HPDE6-E6E7 (cell line): ENCODE measurements around the gene PSME1.

Experiments used
- DNase-seq: peaks from one replicate; pipeline ENCODE4 v3.0.0; 2011; ENCODE audit warnings: missing footprints; ENCODE audit errors: extremely low spot score

PSME1 gene

DNA sequence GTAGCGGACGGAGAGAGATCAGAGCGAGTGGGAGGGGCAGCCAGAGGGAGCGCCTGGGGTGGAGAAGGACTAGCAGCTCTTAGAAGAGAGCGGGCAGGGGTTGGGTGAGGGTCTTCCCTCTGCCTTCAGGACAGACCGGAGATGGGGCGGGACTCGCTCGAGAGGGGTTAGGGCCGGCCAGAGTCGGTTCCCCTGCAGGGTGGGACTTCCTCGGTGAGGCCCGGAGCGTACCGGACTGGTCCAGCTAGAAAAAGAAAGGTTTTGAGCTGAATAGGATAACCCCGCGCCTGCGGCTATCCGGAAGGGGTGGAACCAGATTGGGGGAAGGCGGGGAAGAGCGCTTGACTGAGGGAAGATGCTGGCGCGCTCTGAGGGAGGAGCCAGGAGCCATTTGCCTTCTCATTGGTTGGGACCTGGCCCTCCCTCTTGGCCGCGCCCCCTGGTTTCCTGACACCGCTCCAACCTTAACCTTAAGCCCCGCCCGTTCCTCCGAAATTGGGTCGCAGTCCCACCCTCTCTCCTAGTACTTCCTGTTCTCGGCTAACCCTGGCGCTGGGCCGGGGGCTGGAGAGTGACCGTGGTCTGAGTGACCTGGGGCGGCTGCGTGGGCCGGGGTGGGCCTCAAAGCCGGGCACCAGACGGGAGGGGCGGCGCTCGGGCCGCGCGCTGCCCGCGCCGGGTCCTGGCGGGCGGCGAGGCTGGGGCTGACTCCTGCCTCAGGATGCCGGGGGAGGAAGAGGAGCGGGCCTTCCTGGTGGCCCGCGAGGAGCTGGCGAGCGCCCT is 11.2 kb downstream of the PSME1 start, which contains the start of gene RNF31:
TSS of gene RNF31 (plus strand) at position 521 of the 783 bp plus-strand sequence. CDS start at position 722, 201 bp downstream.
- peak; percentile 94 for DNase-seq

DNA sequence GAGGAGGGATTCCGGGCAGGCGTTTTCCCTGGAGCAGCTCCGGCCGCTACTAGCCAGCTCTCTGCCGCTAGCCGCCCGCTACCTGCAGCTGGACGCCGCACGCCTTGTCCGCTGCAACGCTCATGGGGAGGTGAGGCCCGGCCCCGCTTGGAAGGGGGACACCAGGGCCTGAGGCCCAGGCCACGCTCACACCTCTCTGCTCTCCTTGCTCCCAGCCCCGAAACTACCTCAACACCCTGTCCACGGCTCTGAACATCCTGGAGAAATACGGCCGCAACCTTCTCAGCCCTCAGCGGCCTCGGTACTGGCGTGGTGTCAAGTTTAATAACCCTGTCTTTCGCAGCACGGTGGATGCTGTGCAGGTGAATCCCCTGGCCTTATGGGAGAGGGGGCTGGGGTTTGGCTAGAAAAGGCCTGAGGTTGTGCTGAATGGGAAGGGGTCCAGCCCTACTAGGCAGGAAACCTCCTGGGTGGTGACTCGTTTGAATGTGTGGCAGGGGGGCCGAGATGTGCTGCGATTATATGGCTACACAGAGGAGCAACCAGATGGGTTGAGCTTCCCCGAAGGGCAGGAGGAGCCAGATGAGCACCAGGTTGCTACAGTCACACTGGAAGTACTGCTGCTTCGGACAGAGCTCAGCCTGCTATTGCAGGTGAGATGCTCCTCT is 11.9 kb downstream of the PSME1 start:
- DNase-seq: no peak

DNA sequence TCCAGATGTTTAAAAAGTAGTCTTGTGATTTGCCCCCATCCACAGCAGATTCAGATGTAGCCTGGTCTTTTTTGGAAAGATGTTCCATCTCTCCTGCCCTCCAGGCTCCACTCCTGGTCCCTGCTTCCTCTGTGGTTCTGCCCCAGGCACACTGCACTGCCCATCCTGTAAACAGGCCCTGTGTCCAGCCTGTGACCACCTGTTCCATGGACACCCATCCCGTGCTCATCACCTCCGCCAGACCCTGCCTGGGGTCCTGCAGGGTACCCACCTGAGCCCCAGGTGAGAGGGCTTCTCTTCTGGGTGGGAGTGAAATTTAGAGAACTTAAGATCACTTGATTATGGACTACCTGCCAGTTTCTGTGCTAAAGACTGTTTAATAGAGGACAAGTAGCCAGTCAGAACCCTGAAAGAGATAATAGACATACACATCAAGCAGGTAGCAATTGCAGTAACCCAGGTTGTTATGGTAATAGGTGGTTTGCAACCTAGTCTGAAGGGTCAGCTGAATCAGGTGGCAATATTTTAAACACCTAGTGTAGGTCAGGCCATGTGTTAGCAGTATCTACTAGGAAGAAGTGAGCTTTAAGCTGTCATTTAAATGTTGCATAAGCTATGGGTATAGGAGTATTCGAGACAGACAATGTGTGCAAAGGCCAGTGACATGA is 13.4 kb downstream of the PSME1 start:
- DNase-seq: no peak

DNA sequence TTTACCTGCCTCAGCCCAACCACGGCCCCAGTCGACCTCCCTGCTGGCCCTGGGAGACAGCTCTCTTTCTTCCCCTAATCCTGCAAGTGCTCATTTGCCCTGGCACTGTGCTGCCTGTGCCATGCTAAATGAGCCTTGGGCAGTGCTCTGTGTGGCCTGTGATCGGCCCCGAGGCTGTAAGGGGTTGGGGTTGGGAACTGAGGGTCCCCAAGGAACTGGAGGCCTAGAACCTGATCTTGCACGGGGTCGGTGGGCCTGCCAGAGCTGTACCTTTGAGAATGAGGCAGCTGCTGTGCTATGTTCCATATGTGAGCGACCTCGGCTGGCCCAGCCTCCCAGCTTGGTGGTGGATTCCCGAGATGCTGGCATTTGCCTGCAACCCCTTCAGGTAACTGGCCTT is 14.1 kb downstream of the PSME1 start:
- DNase-seq: no peak

DNA sequence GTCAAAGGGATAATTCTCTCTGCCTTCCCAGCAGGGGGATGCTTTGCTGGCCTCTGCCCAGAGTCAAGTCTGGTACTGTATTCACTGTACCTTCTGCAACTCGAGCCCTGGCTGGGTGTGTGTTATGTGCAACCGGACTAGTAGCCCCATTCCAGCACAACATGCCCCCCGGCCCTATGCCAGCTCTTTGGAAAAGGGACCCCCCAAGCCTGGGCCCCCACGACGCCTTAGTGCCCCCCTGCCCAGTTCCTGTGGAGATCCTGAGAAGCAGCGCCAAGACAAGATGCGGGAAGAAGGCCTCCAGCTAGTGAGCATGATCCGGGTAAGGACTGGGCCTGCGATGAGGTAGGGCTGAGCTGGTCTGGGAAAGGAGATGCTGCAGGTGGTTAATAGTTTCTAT is 14.6 kb downstream of the PSME1 start:
- no peak for DNase-seq

DNA sequence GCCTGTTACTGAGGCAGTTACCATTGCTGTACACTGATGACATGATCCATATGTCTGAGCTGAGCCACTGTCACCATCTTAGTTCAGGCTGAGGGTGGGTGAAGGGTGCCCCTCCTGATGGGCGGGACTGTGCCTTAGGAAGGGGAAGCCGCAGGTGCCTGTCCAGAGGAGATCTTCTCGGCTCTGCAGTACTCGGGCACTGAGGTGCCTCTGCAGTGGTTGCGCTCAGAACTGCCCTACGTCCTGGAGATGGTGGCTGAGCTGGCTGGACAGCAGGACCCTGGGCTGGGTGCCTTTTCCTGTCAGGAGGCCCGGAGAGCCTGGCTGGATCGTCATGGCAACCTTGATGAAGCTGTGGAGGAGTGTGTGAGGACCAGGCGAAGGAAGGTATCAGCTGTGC is 15.0 kb downstream of the PSME1 start:
- no peak for DNase-seq

DNA sequence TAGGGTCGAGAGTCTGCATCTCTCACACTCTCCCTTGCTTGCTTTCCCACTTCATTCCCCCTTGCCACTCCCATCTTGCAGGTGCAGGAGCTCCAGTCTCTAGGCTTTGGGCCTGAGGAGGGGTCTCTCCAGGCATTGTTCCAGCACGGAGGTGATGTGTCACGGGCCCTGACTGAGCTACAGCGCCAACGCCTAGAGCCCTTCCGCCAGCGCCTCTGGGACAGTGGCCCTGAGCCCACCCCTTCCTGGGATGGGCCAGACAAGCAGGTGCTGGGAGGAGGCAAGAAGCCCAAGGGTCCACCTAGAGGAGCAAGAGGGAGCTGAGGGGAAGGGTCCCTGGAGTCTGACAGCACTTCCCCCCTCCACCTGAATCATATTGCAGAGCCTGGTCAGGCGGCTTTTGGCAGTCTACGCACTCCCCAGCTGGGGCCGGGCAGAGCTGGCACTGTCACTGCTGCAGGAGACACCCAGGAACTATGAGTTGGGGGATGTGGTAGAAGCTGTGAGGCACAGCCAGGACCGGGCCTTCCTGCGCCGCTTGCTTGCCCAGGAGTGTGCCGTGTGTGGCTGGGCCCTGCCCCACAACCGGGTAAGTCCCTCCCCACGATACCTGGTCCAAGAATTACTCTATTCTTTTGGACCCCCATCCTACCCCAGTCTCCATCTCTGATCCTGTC is 15.5 kb downstream of the PSME1 start:
- no peak for DNase-seq

DNA sequence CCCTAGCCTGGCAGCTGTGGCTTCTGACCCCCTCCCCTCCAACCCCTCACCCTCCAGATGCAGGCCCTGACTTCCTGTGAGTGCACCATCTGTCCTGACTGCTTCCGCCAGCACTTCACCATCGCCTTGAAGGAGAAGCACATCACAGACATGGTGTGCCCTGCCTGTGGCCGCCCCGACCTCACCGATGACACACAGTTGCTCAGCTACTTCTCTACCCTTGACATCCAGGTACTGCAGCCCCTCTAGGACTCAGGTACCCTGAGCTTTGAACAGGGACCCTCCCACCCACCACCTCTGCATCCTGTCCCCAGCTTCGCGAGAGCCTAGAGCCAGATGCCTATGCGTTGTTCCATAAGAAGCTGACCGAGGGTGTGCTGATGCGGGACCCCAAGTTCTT is 19.1 kb downstream of the PSME1 start:
- no peak for DNase-seq

DNA sequence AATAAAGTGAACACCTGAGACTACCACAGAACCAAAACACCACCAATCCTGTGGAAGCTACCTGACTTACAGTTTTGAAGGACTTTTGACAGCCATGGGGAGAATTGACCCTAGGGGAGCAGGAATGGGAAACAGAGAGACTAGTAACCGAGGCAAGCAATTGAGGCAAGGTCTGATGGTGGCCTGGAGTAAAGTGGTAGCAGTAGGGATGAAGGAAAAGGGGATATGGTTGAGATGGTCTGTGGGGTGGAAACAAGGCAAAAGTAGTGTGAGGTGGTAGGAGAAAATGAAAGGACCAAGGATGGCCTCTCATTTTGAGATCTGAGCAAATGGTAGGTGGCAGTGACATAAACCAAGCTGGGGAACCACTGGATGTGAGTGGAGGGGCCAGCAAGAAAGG is 20.8 kb downstream of the PSME1 start:
- DNase-seq: no peak

DNA sequence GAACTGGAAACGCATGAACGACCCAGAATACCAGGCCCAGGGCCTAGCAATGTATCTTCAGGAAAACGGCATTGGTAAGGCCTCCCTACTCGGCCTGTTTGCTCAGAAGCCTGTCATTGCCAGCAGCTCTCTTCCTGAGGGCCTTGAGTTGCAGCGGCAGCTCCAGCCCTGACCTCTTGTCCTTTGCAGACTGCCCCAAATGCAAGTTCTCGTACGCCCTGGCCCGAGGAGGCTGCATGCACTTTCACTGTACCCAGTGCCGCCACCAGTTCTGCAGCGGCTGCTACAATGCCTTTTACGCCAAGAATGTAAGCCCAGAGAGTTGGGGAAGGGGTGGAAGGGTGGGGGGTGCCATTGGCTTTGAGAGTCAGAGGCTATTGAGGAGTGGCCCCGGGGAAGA is 21.3 kb downstream of the PSME1 start:
- no peak for DNase-seq

DNA sequence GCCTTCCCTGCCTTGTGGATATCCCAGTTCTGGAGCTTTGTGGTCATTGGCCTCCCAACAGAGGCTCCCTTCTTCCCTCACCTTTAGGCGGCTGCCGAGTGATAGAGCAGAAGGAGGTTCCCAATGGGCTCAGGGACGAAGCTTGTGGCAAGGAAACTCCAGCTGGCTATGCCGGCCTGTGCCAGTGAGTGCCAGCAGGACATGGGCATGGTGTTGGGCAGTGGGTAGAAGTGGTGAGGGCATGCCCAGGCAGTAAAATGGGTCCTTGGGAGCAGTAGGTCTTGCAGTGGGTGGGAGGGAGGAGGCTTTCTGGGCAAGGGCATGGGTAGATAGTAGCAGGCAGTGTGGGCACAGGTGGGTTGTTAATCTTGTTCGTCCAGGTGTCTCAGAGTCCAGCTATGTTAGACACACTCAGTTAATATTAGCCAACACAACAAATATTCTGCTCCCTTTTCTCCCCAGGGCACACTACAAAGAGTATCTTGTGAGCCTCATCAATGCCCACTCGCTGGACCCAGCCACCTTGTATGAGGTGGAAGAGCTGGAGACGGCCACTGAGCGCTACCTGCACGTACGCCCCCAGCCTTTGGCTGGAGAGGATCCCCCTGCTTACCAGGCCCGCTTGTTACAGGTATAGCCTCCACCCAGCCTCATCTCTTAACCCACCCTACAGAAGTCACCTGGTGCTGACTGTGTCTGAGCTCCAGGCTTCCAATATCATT is 23.9 kb downstream of the PSME1 start:
- DNase-seq: no peak

DNA sequence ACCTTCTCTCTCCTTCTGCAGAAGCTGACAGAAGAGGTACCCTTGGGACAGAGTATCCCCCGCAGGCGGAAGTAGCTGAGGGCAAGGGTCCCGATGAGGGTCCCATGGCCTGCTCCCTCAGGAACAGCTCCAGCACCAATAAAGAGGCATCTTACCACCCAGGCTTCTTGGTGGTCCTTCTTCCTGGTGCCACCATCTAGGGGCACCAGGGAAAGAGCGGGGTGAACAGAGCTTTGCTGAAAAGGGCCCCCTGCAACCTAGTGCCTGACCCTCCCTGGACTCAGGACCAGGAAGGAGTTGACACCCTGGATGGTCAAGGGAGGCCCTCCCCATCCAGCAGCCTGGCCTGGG is 24.5 kb downstream of the PSME1 start:
- no peak for DNase-seq

DNA sequence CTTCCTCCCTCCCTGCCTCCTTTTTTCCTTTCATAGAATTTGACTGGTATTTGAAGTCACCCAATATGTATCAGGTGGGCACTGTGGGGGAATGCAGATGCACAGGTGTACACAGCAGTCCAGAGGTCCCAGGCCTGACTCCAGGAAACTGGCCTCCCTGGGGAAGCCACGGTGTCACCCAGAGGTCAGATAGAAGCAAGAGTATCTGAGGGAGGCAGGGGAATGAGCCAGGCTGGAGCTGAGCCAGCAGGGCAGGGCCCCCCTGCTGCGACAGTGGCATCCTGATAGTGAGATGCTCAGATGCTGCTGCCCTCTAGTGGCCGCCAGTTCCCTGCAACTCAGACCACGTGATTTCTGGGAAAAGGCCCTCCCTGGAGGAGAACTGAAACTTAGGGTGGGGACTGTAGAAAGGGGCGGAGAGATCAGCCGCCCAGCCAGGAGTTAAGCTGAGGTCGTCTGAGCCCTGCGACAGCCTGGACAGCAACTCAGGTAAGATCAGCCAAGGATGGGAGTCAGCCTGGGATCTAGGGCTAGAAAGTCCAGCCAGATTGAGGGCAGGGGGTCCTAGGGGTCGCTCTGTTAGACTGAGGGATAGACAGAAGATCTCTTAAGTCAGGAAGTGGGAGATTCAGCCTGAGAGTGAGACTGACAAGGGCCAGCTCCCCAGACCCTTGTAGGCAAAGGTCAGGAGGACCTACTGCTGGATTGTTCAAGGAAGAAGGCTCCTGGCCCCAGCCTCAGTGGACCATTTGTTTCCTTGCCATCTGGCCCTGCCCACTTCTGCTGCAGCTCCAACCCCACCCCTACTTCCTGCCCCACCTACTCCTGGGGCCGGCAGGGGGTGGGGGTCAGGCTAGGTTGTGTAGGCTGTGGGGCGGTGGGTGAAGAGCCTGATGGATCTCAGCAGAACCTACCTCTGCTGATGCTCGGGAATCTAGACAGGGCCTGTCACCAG is 25.1 kb downstream of the PSME1 start, which contains the start of gene IRF9:
TSS of gene IRF9 (plus strand) at position 416 of the 955 bp plus-strand sequence. CDS start 880 bp downstream, outside the sequence.
- peak; percentile 94 for DNase-seq

DNA sequence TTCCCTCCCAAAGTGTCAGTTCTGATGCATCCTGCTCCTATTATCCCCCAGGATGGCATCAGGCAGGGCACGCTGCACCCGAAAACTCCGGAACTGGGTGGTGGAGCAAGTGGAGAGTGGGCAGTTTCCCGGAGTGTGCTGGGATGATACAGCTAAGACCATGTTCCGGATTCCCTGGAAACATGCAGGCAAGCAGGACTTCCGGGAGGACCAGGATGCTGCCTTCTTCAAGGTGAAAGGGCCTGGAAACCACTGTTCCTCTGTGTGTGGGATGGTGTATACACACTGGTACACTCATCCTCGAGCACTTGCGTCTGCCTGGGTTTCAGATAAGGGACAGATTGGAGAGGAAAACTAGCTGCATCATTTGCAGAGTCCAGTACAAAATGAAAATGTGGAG is 26.1 kb downstream of the PSME1 start:
- no peak for DNase-seq

DNA sequence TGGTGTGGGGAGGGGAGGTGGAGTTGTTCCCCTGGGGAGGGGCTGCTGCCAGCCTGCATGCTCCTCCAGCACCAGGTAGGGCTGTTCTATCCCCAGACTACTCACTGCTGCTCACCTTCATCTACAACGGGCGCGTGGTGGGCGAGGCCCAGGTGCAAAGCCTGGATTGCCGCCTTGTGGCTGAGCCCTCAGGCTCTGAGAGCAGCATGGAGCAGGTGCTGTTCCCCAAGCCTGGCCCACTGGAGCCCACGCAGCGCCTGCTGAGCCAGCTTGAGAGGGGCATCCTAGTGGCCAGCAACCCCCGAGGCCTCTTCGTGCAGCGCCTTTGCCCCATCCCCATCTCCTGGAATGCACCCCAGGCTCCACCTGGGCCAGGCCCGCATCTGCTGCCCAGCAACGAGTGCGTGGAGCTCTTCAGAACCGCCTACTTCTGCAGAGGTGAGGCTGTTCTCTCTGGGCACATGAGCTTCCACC is 28.6 kb downstream of the PSME1 start:
- no peak for DNase-seq

DNA sequence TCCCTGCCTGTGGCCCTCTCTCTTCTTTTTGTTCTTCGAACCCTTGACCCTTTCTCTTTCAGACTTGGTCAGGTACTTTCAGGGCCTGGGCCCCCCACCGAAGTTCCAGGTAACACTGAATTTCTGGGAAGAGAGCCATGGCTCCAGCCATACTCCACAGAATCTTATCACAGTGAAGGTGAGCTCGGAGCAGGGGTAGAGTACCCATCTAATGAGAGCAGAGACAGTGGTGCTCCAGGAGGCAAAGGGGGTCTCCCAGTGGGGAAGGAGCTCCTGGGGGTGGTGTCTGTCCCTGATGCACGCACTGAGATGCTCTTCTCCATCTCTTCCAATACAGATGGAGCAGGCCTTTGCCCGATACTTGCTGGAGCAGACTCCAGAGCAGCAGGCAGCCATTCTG is 29.8 kb downstream of the PSME1 start:
- no peak for DNase-seq

DNA sequence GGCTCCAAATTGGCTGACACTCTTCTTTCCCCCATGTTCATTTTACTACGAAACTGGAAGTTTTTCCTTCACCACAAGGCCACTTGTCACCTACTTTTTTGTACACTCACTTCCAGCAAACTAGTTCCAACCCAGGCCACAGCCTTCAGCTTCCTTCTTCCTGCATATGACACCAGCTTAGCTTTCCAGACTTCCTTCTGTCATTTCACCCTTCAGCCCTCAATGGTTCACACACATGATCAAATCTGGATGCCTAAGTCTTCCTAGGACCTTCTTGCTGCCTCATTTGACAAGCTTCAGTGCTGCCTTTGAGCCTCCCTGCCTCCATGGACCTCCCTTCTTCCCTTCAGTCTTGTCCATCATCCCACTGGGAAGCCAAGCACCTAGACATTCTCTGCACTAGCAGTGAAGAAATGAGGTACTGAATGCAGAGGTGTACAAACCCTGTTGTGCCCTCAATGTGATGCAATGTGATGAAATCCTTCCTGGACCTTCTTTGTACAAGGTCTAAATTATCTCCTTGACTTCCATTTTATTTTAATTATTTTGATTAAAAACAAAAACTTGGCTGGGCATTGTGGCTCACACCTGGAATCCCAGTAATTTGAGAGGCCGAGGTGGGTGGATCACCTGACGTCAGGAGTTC is 31.6 kb downstream of the PSME1 start:
- DNase-seq: no peak

DNA sequence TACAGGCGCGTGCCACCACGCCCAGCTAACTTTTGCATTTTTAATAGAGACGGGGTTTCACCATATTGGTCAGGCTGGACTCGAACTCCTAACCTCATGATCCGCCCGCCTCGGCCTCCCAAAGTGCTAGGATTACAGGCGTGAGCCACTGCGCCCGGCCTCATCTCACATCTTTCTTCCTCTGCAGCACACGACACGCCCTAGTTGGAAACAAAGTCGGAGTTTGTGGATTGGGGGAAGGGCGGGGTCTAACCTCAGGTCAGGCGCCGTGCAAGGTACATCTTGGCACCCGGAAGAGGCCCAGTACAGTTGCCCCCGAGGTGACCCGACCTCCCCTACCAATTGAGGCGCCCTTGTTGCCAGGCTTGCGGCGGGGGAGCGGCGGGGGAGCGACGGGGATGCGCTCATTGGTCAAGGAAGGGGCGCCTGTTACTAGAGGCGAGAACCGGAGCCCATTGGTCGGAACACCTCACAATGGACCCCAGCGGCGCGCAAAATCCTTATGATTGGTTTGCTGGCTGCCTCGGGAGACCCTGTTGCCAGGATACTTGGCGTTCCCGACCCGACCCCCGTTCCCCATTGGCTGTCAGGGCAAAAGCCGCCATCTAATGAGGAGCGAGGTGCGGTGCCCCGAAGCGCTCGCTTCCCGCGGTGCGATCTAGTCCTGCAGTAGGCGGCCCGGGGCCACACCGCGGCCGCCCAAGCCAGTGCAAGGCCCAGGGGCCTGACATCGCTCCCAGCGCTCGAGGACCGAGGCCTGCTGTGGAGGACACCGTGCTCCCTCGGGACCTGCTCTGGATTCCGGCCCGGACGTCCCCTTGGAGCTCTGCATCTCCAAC is 35.6 kb downstream of the PSME1 start, which contains the start of gene REC8:
TSS of gene REC8 (plus strand) at position 659 of the 839 bp plus-strand sequence. CDS start 473 bp downstream, outside the sequence.
- DNase-seq: no peak
